ENCODE results near the gene EP300. TPM values are rescaled to one million over a fixed set of nuclear protein-coding genes. Genes with fewer than 3 reads are reported as not detected.

EP300 gene
- total and polyA plus RNA-seq, 2 of the 8 experiments (the other 6 are each of a cell fraction or from before 2014, with no cell fraction given) = 39.5 to 109 TPM

GRCh38 chr22:41157083-41157482 lies 64.7 kb downstream of the EP300 start:
- 95% methylated on average over 4 of the region's 4 CpGs; no CpG with 5 or more reads in 1 of the 2 experiments for WGBS, 2 experiments (ENCODE audit: extremely low coverage in 1 of 2, insufficient coverage in 1 of 2, insufficient read length in 1 of 2, insufficient replicate concordance in 2 of 2, low coverage in 1 of 2, low lambda C conversion rate in 2 of 2, missing lambda C conversion rate in 1 of 2)
- H3K9ac ChIP-seq (replicated peaks in 1 of 4; ENCODE audit: extremely low read depth in 1 of 4, low read depth in 3 of 4, low read length in 3 of 4) = no peak overlapping the region
- TF ChIP-seq HDAC6 (IDR thresholded peaks at IDR 0.05; ENCODE audit: low read depth, low read length) (no peak), RXRA (IDR thresholded peaks at IDR 0.05; ENCODE audit: insufficient read depth, low read depth, low read length) (no peak), CBX8 (IDR thresholded peaks at IDR 0.05; ENCODE audit: borderline replicate concordance, low read depth, low read length) (no peak), MAFK (IDR thresholded peaks at IDR 0.05; ENCODE audit: low read depth, low read length) (no peak), BCL11A (IDR thresholded peaks at IDR 0.05; ENCODE audit: low read depth in 2 of 2, low read length in 2 of 2) (no peak), POLR2A (IDR thresholded peaks at IDR 0.05; ENCODE audit: control extremely low read depth in 1 of 2, low read depth in 2 of 2, low read length in 2 of 2) (no peak)
- no peak overlapping the region for H2BK15ac ChIP-seq (ENCODE audit: low read length)
- H3K9me3 ChIP-seq (ENCODE audit: insufficient read depth in 2 of 2, low read depth in 1 of 2, low read length in 1 of 2) = no peaks in the 10 kb centered on the region
- no peaks in the 10 kb centered on the region for H4K20me1 ChIP-seq (replicated peaks in 1 of 2; ENCODE audit: control insufficient read depth in 1 of 2, insufficient read depth in 2 of 2, low read length in 2 of 2)
- H2AK5ac ChIP-seq (ENCODE audit: low read depth, low read length) = no peak overlapping the region
- no peak overlapping the region for H2BK20ac ChIP-seq (ENCODE audit: low read length)
- H3K79me1 ChIP-seq (ENCODE audit: low read depth, low read length) = no peaks in the 10 kb centered on the region
- ChIA-PET CTCF (ENCODE audit: partially characterized antibody) (interaction anchor here (1.6 kb wide), 1 partner anchor 249 kb away, joined by 3 read pairs; no protein-coding TSS in a partner anchor), POLR2A (ENCODE audit: partially characterized antibody) (no interaction called here)
- H3K79me2 ChIP-seq (ENCODE audit: control insufficient read depth in 1 of 2, insufficient read depth in 2 of 2, low read length in 2 of 2) = no peaks in the 10 kb centered on the region
- H3K18ac ChIP-seq (ENCODE audit: extremely low read depth, low read length) = no peak overlapping the region
- no peaks in the 10 kb centered on the region for H3K4me1 ChIP-seq (replicated peaks in 1 of 4; ENCODE audit: control insufficient read depth in 3 of 4, insufficient read depth in 4 of 4, low read length in 3 of 4)
- no peak overlapping the region for H2AFZ ChIP-seq (ENCODE audit: low read length)
- FAIRE-seq (no peak), DNase-seq (ENCODE audit: low read depth in 1 of 2, low spot score in 2 of 2) (no peak)
- no peak overlapping the region for H4K91ac ChIP-seq (replicated peaks; ENCODE audit: insufficient read length, low read length)
- no peak overlapping the region for H3K4me2 ChIP-seq (ENCODE audit: insufficient read depth in 1 of 2, low read depth in 2 of 2, low read length in 2 of 2)
- no peak overlapping the region for H3K14ac ChIP-seq (ENCODE audit: insufficient read length)
- no peak overlapping the region for H3K23ac ChIP-seq (ENCODE audit: insufficient read length)
- H2BK120ac ChIP-seq (replicated peaks; ENCODE audit: low read depth, low read length) = no peak overlapping the region
- no peak overlapping the region for H3K4ac ChIP-seq (replicated peaks; ENCODE audit: insufficient read length, low read depth, low read length)
- no peak overlapping the region for H4K8ac ChIP-seq (ENCODE audit: extremely low read depth, insufficient read depth, low read length)
- H3K4me3 ChIP-seq (ENCODE audit: extremely low read depth in 1 of 4, insufficient read depth in 2 of 4, low read depth in 3 of 4, low read length in 4 of 4) = no peak overlapping the region
- no peak overlapping the region for H4K5ac ChIP-seq (ENCODE audit: insufficient read length, low read depth, low read length)
- H2BK5ac ChIP-seq (ENCODE audit: low read depth, low read length) = no peak overlapping the region
- H3K23me2 ChIP-seq (ENCODE audit: low read depth, low read length) = no peaks in the 10 kb centered on the region
- H2BK12ac ChIP-seq (ENCODE audit: low read depth, low read length) = no peak overlapping the region
- no peak overlapping the region for H3K56ac ChIP-seq (replicated peaks; ENCODE audit: insufficient read length, low read depth, low read length)
- peaks cover 58 to 99% (median 89%) of the 10 kb centered on the region in 4 experiments for H3K36me3 ChIP-seq (ENCODE audit: control insufficient read depth in 2 of 4, insufficient read depth in 4 of 4, low read length in 3 of 4)
- no peaks in the 10 kb centered on the region for H3K27me3 ChIP-seq (replicated peaks in 1 of 4; ENCODE audit: control insufficient read depth in 3 of 4, extremely low read depth in 1 of 4, insufficient read depth in 3 of 4, low read length in 3 of 4)
- H3K27ac ChIP-seq (ENCODE audit: low read depth, low read length) = no peak overlapping the region
